ENCODE results near the gene FAM124A.

FAM124A gene

DNA sequence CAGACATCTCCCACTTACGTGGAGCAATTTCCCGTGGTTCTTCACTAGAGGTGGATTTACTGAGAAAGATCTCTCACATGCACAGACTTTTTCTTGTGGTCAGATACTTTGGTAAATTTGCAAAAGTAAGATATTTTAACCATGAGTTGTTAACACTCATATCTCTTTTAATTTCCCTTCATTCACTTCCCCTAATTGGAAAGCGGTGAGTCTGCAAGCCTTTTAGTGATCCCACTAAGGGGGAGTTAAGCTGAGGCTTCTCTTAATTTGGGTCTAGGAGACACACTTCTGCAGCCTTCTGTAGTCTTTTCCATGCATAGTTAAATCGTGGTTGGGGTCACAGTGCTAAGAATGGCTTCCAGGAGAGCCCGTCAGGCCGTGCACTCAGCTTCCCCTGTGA, 86.6 kb downstream of the FAM124A start:
- ATAC-seq (no peak), DNase-seq (no peak)

DNA sequence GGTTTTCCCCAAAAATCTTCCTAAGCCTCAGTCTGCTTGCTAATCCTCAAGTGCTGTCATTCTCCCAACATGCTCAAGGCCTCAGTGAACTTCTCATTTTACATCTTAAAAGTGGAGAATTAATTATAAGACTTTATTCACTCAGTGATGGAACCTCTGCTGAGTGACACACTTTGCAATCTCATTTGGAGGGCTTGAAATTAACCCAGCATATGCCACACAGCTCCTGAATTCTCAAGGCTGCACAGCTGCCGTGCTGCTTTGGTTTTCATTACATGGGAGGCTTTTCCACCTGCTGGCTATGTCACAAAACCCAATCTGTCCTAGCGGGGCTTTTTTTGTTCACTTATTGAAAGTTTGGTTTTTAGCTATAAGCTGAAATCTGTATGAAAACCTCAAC, 89.0 kb downstream of the FAM124A start:
- DNase-seq, result no peak
- no peak for ATAC-seq

DNA sequence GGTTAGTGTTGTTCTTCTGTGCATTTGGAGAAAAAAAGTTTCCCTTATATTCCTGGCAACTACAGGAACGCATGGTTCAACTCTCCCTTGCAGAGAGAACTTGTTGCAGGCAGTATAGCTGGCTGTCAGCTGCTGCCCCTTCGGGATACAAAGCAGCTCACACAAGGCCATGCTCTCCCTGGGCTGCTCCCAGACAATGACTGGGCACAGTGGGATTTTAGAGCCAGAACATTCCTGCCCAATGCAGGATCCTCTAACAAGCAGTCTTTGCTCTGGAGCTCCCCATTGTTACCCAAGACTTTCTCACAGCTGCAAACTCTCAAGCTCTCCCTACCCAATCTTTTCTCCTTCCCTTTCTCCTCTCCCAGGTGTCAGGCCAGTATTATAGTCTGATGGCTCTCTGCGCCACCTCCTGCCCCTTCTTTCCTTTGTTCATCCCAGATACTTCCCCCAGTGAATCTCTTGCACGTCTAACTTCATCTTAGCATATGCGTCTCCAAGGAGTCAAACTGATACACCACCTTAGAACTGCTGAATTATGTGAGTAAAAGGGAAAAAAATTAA, 89.8 kb downstream of the FAM124A start:
- DNase-seq (no peak), ATAC-seq (no peak)

DNA sequence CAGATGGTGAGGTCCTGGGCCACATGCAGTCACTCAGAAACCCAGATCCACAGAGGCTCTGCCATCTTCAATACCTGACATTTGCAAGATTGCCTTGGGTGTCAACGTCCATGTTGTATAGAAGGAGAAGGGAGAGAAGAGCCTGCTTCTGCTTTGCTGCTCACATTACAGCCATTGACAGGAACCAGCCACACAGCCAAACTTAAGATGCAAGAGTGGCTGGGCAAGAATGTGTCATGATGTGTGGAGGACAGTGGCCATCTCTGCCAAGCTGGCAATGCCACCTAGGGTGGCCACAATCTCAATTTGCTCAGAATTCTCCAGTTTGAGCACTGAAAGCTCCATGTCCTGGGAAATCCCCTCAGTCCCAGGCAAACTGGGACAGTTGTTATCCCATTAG, 91.4 kb downstream of the FAM124A start:
- ATAC-seq (no peak), DNase-seq (no peak)

DNA sequence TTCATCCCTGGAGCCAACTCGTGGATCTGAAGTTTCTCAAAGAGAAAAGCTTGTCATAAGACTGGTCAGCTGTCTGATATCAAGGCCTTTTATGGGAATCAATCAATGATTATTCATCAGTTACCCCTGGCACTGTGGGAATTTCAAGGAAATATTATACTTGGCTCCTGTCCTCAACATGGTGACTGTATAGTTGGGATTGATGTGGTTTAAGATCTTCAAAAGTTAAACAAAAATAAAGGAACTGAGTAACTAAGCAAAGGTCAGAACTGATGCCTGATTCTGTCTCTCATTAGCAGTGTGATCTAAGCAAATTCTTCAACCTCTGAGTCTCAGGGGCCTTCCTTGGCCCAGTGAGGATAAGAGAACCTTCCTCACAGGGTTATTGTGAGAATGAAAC, 95.1 kb downstream of the FAM124A start:
- DNase-seq, result no peak
- no peak for ATAC-seq

DNA sequence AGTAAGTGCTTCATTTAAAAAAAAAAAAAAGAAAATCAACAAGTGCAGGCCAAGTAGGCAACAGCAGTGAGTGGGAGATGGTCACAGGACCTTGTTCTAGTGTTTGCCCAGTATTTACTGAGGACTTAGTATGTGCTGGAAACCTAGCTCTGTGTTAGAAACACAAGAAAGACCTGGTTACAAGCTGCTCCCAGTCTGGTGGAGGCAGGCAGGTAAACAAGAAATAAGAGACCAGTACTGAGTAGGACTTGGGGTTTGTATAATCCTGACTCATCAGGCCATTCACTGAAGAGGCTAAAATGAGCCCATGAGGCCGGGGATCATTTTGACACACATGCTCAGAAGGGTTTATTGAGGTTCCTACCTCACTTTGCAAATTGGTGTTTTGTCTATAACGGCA, 95.8 kb downstream of the FAM124A start:
- DNase-seq (no peak), ATAC-seq (no peak)

DNA sequence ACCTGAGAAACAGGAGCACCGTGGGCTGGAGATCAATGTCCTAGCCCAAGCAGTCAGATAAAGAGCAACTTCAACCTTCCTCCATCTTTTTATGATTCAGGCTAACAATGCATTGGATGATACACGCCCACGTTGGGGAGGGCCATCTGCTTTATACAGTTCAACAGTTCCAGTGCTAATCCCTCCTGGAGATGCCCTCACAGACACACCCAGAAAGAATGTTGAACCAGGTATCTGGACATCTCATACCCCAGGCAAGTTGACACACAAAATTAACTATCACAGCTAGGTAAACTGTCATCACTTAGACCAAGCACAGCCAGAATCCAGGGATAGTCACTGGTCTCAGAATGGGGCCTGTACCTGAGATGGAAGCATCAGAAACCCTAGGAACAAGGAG, 96.7 kb downstream of the FAM124A start:
- DNase-seq, result no peak
- ATAC-seq, result no peak

DNA sequence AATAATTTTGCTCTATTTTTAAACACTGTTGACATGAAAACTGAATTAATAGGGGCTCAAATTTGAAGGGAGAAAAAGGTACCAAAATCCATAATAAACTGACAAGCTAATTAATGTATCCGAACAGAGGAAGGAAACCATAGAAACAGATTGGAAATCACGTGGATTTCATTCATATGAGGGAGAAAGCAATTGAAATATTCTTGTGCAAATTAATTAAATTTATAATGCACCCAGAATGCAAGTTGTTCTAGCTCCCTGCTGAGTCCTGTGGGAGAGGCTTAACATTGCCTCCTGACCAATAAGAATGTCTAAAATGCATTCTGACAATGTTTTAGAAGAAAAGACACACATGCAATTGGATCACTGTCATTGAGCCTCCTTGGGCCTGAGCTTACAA, 99.6 kb downstream of the FAM124A start:
- no peak for DNase-seq
- ATAC-seq, result no peak

DNA sequence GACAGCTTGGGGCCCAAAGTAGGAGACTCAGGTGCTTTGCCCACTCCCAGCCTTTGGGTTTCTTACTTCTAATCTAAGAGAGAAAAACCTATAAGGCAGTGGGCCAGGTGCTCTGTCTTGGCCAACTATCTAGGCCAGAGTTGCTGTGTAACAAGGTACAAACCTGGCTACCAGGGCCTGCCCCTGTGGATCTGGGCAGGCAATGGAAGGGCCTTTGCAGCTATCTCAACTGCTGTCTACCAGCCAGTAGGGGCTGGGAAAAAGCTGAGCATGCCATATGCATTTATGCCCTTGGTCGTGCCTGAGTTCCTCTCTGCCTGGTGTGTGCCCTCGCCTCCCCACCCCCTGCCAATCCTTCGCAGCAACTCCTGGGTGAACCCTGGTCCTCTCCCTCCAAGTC, 100.6 kb downstream of the FAM124A start:
- DNase-seq (no peak), ATAC-seq (no peak)

DNA sequence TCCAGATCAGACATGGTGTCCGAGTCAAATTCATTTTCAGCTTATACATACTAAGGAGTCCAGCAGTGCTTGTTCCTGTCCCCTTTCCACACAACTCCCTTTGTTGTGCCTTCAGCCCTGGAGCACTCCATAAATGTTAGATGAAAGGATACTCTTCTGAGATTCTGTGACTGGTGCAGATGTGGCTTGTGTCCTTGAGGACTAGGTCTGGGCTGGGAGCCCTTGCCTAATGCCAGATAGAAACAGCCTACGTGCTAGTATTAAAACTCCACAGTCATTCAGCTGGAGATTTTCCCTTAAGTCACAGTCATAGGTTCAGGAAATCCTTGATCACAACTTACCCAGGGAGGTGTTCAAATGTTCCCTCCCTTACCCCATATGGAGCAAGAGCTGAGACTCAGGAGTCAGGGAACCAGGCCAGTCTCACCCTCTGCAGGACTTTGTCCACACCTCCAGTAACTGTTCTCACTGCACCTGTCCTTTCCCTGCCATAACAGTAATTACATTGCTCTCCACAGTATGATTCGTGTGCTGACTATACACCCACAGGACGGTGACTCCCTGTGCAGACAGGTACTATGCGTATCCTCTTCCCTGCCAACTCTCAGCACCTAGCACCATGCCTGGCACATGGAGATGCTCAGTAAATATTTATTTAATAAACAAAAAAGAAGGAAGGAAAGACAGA, 101.8 kb downstream of the FAM124A start:
- DNase-seq (no peak), ATAC-seq (no peak)

DNA sequence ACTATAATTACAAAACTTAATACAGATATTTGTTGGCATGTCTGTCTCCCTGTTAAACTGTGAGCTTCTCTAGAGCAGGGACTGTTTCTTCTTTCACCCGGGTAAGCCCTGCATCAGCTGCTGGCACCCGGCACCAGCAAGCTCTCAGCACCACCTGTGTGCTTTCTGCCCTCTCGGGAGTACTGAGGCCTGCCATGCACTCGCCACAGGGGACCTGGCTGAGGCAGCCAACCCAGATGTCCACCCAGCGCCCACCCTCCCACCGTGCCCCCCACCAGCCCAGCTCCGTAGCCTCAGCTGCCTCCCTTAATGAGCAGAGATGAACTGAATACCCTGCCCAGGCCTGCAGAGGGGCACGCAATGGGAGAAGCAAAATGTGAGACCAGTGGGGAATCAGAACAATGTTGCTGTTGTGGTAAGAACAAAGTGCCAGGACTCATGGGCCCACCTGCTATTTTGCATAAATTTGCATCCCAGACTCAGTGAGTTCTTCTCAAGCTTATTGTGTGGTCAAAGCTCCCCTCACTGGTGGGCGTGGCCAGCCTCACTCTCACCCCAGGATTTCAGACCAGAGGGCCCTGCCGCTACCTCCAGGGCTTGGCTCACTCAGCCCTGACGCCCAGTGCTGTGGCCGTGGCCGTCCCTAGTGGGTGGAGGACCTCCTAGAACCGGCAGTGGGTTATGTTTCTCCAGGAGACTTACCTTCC, 102.7 kb downstream of the FAM124A start:
- DNase-seq (no peak), ATAC-seq (no peak)

DNA sequence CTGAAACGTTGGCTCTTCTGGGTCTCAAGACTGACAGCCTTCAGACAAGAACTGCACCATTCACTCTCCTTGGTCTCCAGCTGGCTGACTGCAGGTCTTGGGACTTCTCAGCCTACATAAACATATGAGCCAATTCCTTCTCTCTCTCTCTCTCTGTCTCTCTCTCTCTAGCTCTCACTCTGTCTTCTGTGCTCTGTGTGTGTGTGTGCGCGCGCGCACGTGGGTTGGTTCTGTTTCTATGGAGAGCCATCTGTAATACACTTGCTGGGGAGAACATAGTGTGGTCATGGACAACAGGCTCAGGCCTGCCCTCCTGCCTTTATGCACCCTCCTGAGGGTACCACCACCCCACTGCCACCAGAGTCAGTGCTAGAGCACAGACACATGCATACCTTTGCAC, 103.6 kb downstream of the FAM124A start:
- ATAC-seq (no peak), DNase-seq (no peak)

DNA sequence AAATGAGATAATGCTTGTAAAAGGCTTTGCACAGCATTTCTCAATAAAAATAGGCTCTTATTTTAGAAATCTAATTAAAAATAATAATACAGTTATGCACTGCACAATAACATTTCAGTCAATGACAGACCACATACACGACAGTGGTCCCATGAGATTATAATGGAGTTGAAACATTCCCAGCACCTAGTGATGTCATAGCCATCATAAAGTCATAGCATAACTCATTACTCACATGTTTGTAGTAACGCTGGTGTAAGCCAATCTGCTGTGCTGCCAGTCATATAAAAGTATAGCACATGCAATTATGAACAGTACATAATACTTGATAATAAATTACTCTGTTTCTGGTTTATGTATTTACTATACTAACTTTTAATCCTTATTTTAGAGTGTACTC, 104.6 kb downstream of the FAM124A start:
- DNase-seq (no peak), ATAC-seq (no peak)

DNA sequence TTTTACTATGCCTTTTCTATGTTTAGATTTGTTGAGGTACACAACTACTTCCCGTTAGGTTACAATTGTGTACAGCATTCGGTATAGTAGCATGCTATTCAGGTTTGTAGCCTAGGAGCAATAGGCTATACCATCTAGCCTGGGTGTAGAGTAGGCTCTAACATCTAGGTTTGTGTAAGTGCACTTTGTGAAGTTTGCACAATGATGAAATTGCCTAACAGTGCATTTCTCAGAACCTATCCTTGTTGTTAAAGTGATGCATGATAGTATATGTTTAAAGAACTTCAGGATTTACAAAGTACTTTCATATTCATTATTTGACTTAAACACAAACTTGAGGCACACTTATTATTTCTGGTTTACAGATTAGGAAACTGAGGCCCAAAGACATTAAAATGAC, 105.8 kb downstream of the FAM124A start:
- DNase-seq (no peak), ATAC-seq (no peak)

DNA sequence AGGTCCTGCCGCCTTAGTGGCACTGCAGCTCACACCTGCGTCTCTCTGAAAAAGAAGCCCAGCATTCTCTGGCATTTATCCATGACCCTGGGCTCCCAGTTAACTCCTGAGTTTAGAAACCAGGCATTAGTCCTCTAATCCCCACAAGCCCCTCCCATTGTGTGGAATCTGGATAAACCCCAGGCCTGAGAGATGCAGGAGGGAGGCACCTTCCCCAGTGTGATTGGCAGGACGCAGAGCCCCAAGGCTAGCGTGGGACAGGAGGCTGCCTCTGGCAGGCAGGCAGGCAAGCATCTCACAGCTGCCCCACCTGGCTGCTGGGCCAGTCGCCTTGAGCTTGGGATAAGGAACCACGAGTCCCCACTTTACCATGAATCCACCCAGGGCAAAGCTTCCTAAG, 106.3 kb downstream of the FAM124A start:
- DNase-seq (no peak), ATAC-seq (no peak)

DNA sequence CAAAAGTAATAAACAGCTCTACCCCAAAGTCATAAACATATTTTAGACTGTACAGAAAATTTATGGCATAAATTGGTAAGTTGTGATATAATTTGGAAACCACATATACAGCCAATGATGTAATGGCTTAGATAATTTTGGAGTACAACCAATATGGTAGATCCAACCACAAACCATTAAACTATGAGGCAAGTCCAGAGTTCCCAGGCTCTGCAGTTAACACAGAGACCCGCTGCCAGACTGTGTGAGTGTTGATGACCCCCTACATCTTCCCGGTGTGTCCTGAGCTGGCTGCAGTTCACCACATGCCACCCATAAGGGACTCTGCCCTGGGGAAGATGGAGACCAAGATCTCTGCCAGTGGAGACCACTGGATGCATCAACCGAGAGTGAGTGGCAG, 107.4 kb downstream of the FAM124A start:
- DNase-seq (no peak), ATAC-seq (no peak)

DNA sequence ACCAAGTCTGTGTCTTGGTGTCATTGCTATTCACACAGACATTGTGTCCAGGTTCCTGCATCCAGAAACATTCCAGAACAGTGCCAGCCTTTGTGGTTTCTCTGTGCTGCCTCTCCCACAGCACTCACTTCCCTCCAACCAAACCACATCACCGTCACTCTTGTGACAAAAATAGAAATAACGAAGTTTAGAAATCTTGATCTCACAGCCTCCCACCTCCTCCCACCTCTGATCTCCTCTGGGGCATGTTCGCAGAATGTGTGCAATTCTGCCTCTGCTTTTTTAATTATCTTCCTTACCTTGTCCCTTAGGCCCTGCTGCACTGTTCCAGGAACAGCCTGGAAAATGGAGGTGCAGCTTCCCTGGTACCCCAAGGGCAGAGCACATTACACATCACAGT, 108.6 kb downstream of the FAM124A start:
- peak; percentile 33 for ATAC-seq
- no peak for DNase-seq

DNA sequence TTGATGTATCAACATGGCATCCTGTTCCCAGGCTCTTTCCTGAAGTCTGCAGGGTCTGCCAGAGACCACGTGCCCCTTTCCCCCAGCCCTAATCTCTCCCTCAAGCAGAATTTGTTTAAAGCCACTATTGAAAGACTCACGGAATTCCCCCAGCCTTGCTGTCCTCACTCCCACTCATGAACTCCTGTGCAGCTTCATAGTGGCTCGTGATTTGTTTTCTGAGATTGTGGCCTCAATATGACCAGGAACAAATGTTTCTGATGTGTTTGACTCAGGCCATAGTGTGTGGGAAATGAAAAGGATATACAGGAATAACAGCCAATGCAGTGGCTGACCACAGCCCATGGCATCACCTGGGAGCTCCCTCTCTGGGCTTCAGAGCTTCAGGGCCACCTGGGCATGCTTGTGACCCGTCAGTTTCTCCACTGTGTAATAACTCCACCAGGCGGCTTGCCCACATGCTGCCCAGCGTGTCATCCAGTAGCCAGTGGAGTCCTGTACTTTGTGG, 109.2 kb downstream of the FAM124A start:
- DNase-seq (peak; percentile 10), ATAC-seq (peak; percentile 43)

DNA sequence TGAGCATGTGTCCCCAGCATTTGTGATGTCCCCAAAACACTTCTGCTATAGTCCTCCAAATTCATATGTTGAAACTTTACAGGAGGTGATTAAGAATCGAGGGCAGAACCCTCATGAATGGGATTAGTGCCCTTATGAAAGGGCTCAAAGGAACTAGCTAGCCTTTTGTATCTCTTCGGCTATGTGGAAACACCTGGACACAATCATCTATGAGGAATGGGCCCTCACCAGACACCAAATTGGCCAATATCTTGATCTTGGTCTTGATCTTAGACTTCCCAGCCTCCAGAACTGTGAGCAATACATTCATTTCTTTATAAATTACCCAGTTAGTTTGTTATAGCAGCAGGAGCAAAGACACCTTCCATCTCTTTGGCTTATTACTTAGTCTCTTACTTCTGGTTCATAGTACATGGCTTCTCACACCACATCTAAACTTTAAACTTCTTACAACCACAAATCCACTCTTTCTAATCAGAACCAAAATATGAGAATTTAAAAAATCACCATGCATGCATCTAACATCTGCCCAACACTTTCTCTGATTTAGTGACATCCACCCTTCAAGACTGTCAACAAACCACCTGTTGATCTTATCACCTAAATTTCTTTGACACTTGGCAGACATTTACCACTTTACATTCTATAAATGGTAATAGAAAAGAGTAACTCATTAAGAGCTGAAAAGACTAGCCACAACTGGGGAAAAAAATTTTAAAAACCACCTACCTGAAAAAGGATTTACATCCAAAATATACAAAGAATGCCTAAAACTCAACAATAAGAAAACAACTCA, 110.6 kb downstream of the FAM124A start:
- ATAC-seq, result no peak
- DNase-seq, result no peak

DNA sequence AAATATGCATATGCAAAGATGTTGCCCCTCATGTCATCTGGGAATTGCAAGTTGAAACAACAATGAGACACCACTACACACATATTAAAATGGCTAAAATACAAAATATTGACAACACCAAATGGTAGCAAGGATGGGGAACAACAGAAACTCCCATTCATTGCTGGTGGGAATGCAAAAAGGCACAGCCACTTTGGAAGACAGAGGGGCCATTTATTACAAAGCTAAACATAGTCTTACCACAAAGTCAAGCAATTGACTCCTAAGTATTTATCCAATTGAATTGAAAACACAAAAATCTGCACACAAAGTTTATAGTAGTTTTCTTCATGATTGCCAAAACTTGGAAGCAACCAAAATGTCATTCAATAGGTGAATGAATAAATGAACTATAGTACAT, 111.2 kb downstream of the FAM124A start:
- ATAC-seq (no peak), DNase-seq (no peak)

DNA sequence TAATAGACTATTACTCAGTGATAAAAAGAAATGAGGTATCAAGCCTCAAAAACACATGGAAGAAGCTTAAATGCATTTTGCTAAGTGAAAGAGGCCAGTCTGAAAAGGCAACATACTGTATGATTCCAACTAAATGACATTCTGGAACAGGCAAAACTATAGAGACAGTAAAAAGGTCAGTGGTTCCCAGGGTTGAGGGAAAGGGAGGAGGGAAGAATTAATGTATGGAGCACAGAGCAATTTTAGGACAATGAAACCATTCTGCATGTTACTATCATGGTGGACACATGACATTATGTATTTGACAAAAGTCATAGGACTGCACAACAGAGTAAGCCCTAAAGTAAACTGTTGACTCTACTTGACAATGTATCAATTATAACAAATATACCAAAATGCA, 111.6 kb downstream of the FAM124A start:
- no peak for ATAC-seq
- no peak for DNase-seq
